NCI-H82 treated with DMSO at 0.1 percent for 48 hours (cell line): ENCODE data around the gene PARP11.
A peak's percentile ranks its signal among the peaks of the same experiment; 100 is the strongest.

Source experiments
- DNase-seq: peaks from one replicate; lab custom pipeline; 2025; ENCODE audit not compliant: unreplicated experiment; lab: John Stamatoyannopoulos, UW

PARP11 gene

DNA sequence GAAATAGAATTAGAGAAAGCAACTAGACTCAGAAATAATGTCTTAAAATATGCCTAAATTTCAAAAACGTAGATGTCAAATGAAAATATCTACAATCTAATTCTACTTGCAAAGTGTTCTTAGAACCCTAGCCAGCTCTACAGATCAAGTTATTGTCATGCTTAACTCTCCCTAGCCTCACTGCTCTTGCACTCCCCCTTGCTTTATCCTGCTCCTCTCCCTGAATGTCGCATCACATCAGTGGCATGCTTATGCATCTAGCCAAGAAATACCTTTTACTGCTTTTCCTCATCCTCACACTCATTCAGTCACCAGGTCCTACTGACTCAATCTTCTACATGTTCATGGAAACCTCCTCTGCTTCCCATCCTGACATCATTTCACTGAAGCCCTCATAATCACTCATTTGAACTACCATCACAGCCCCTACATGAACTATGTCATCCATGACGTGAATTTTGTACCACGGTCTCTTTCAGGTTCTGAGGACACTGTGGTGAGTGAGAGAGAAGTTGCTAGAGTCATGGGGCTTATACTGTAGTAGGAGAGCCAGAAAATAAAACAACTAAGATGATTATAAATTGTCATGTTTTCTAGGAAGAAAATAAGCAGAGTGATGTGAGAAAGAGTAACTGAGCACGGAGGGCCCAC lies 97.7 kb downstream of the PARP11 start:
- DNase-seq = no peak

DNA sequence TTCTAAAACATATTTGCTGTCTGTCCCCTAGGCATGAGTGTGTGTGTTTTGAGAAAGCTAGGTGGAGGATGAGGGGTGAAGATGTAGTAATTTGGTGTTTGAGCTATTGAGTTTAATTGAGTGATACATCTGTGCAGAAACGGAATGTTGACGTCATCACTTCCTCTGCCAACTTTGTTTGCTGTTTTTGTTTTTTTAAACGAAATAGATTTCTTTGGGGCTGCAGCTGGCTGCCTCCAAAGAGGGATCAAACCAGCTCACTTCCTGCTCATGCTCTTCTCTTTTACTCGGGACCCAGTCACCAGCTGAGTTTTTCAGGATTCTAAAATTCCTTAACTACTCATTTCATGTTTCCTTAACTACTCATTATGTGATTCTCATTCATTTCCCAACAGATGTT lies 100.8 kb downstream of the PARP11 start:
- no peak for DNase-seq

DNA sequence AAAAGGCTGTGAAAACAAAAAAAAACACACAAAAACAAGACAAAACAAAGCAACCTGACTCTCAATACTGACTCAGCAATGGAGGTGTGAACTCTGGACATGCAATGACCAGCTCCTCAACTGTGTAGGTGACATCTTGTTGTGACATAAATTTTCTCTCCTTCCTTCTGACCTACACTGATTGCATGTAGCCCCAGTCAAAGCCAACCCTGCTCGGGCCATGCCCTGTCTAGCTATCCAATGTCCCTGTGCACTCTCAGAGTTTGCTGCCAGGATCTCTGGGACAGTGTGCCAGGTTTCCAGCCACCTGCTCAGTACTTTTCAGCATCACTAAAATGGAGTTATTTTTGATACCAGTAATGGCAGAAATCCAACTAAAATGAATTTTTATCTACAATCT lies 101.3 kb downstream of the PARP11 start:
- DNase-seq = no peak

DNA sequence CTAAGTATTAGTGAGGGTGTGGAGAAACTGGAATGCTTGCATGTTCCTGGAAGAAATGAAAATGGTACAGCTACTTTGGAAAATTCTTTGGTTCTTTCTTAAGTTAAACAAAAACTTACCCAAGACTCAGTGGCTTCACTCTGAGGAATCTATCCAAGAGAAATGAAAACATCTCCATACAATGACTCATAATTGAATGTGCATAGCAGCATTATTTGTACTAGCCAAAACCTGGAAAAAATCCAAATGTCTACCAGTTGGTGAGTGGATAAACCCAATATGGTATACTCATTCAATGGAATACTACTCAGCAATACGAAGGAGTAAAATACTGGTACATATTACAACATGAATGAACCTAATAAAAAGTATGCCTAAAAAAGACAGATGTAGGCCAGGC lies 102.3 kb downstream of the PARP11 start:
- DNase-seq = no peak

DNA sequence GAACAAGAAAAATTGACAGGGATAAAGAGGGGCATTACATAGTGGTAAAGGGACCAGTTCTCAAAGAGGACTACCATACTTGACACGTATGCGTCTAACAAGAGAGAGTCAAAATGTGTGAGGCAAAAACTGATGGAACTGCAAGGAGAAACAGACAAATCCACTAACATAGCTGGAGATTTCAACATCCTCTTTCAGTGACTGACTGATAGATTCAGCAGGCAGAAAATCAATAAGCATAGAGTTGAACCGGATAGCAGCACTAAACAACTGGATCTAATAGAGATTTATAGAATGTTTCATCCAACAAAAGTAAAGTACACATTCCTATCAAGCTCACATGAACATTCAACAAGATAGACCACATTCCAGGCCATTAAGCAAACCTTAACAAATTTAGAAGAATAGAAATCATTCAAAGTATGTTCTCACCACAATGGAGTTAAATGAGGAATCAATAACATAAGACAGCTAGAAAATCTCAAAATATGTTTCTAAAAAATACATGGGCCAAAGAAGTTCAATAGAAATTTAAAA lies 104.2 kb downstream of the PARP11 start:
- no peak for DNase-seq

DNA sequence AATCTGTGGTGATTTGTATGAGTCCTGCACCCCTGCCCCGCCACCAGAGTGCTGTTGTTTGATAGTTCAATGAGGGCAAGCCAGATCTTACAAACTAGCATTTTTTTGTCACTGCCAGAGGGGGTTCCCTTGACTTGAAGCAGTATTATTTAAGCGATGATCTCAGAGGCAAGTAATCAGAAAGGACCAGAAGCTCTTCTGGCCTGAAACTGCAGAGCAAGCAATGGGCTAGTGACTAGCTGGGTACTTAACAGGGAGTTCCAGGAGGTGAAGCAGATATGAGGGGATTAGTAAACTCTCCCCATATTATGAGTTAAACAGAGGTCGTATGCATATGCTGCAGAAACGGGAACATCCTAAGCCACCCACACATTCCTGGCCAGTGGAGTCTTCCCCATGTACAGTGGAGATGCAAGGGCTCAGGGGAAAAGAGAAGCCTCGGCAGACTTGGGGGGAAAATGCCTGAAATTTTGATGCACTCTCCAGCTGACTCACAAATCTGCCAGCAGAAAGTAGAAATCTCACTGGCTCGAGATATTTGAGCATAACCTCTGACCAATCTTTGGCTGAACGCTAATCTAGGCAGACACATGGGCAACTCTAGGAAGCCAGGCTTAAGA lies 112.0 kb downstream of the PARP11 start:
- peak; percentile 56 for DNase-seq

DNA sequence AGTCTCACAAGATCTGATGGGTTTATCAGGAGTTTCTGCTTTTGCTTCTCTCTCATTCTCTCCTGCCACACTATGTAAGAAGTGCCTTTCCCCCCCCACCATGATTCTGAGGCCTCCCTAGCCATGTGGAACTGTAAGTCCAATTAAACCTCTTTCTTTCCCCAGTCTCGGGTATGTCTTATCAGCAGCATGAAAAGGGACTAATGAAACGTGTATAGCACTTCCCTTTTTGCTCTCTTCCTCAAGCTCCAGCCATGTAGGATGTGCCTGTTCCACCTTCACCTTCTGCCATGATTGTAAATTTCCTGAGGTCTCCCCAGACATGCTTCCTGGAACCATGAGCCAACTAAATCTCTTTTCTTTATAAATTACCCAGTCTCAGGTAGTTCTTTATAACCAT lies 113.3 kb downstream of the PARP11 start:
- DNase-seq = no peak
